MM.1S (cell line): Measurements from ENCODE around the gene SPRR1B.

Experiments
- CTCF ChIP-seq: fragments of 300-600 bp; sonication (generic); IDR thresholded peaks from 2 replicates; pipeline ENCODE4 v1.5.1; 2016; ENCODE audit warnings: antibody characterized with exemption, low read length, mixed read lengths
- EZH2 ChIP-seq: fragments of 300-600 bp; sonication (generic); optimal IDR thresholded peaks from 2 replicates; pipeline ENCODE3; 2017; ENCODE audit warnings: low read depth, mild to moderate bottlenecking, antibody characterized with exemption, low read length, mixed read lengths
- EZH2phosphoT487 ChIP-seq: fragments of 300-600 bp; sonication (generic); IDR thresholded peaks from 2 replicates; pipeline ENCODE4 v1.6.1; 2018; ENCODE audit warnings: antibody characterized with exemption, low read length

- TF ChIP-seq CTCF: no peak
- TF ChIP-seq EZH2: no peak
- TF ChIP-seq EZH2phosphoT487: no peak
These were observed 7.9 kb upstream of the SPRR1B start for GRCh38 chr1:153023109-153023508.
